ENCODE data around the gene SLC17A1. TPM values are rescaled to one million over a fixed set of nuclear protein-coding genes. Genes with fewer than 3 reads are reported as not detected.

Gene SLC17A1
- total and polyA plus RNA-seq, 2 of the 13 experiments (the other 11 are each of a cell fraction or from before 2014, with no cell fraction given): 0.09 to 2.1 TPM

GRCh38 chr6:25831532-25832306 lies at the start of gene SLC17A1 (continued):
- TF ChIP-seq, protein P1, sequence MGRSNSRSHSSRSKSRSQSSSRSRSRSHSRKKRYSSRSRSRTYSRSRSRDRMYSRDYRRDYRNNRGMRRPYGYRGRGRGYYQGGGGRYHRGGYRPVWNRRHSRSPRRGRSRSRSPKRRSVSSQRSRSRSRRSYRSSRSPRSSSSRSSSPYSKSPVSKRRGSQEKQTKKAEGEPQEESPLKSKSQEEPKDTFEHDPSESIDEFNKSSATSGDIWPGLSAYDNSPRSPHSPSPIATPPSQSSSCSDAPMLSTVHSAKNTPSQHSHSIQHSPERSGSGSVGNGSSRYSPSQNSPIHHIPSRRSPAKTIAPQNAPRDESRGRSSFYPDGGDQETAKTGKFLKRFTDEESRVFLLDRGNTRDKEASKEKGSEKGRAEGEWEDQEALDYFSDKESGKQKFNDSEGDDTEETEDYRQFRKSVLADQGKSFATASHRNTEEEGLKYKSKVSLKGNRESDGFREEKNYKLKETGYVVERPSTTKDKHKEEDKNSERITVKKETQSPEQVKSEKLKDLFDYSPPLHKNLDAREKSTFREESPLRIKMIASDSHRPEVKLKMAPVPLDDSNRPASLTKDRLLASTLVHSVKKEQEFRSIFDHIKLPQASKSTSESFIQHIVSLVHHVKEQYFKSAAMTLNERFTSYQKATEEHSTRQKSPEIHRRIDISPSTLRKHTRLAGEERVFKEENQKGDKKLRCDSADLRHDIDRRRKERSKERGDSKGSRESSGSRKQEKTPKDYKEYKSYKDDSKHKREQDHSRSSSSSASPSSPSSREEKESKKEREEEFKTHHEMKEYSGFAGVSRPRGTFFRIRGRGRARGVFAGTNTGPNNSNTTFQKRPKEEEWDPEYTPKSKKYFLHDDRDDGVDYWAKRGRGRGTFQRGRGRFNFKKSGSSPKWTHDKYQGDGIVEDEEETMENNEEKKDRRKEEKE (IDR thresholded peaks at IDR 0.05): no peak
- TF ChIP-seq KLF13 (CRISPR knock-in tag; IDR thresholded peaks at IDR 0.05): no peak
- TF ChIP-seq ELF4 (CRISPR knock-in tag; IDR thresholded peaks at IDR 0.05; ENCODE audit: borderline replicate concordance): no peak
- no peak for TF ChIP-seq ZNF678 (CRISPR knock-in tag; IDR thresholded peaks at IDR 0.05)
- no peak for TF ChIP-seq AGO2 (optimal IDR thresholded peaks at IDR 0.05; ENCODE audit: low read depth, low read length)
- TF ChIP-seq ZNF792 (CRISPR knock-in tag; IDR thresholded peaks at IDR 0.05): no peak
- TF ChIP-seq, protein P2, sequence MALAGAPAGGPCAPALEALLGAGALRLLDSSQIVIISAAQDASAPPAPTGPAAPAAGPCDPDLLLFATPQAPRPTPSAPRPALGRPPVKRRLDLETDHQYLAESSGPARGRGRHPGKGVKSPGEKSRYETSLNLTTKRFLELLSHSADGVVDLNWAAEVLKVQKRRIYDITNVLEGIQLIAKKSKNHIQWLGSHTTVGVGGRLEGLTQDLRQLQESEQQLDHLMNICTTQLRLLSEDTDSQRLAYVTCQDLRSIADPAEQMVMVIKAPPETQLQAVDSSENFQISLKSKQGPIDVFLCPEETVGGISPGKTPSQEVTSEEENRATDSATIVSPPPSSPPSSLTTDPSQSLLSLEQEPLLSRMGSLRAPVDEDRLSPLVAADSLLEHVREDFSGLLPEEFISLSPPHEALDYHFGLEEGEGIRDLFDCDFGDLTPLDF (CRISPR knock-in tag; IDR thresholded peaks at IDR 0.05): no peak
- no peak for TF ChIP-seq IRX3 (CRISPR knock-in tag; IDR thresholded peaks at IDR 0.05; ENCODE audit: borderline replicate concordance, low read depth)
- TF ChIP-seq RXRA (CRISPR knock-in tag; IDR thresholded peaks at IDR 0.05): no peak
- no peak for TF ChIP-seq ZNF883 (CRISPR knock-in tag; IDR thresholded peaks at IDR 0.05; ENCODE audit: not compliant biosample characterization)
- peak; percentile 35 for TF ChIP-seq FOXA3 (CRISPR knock-in tag; IDR thresholded peaks at IDR 0.05)
- TF ChIP-seq SIN3B (IDR thresholded peaks at IDR 0.05; ENCODE audit: low read length): no peak
- TF ChIP-seq SMAD3 (CRISPR knock-in tag; IDR thresholded peaks at IDR 0.05): peak; percentile 34; the same call in 1 of the 2 replicates
- TF ChIP-seq ZBTB7A (CRISPR knock-in tag; IDR thresholded peaks at IDR 0.05): no peak
- TF ChIP-seq PTBP1 (IDR thresholded peaks at IDR 0.05; ENCODE audit: low read depth, low read length, poor library complexity, severe bottlenecking): no peak
- peak; percentile 84 for TF ChIP-seq MED1 (CRISPR knock-in tag; IDR thresholded peaks at IDR 0.05)
- TF ChIP-seq NR3C1 (CRISPR knock-in tag; IDR thresholded peaks at IDR 0.05): no peak
- TF ChIP-seq ZNF850 (CRISPR knock-in tag; conservative IDR thresholded peaks at IDR 0.05): no peak
- TF ChIP-seq, protein P3, sequence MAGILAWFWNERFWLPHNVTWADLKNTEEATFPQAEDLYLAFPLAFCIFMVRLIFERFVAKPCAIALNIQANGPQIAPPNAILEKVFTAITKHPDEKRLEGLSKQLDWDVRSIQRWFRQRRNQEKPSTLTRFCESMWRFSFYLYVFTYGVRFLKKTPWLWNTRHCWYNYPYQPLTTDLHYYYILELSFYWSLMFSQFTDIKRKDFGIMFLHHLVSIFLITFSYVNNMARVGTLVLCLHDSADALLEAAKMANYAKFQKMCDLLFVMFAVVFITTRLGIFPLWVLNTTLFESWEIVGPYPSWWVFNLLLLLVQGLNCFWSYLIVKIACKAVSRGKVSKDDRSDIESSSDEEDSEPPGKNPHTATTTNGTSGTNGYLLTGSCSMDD (CRISPR knock-in tag; IDR thresholded peaks at IDR 0.05): no peak
- TF ChIP-seq ZBTB44 (CRISPR knock-in tag; IDR thresholded peaks at IDR 0.05): no peak
- TF ChIP-seq FUBP1 (CRISPR knock-in tag; IDR thresholded peaks at IDR 0.05; ENCODE audit: borderline replicate concordance): no peak
- no peak for TF ChIP-seq NFRKB (IDR thresholded peaks at IDR 0.05)
- no peak for TF ChIP-seq ZNF773 (CRISPR knock-in tag; IDR thresholded peaks at IDR 0.05; ENCODE audit: borderline replicate concordance)

All from HepG2 (cell line).